IMR-90 (cell line): ENCODE data around the gene CDKN2B-AS1. TPM values are rescaled to one million over a fixed set of nuclear protein-coding genes. Genes with fewer than 3 reads are reported as not detected.

Source experiments
- ATAC-seq: fragments of 200-7000 bp; cut with Tn5 transposase; 2 replicates; pipeline ENCODE4 v1.9.1; 2020; ENCODE audit warnings: low read depth, mild to moderate bottlenecking, moderate library complexity
- BruUV-seq: library from RNA; stranded (reverse); fragments of 400-500 nt; replicated peaks from 2 replicates; lab custom pipeline; 2021; lab: Mats Ljungman, UMichigan
- CTCF ChIA-PET: fragments of 300-600 bp; formaldehyde crosslinking; extraction: SDS; loops from one replicate; lab custom pipeline; 2021; ENCODE audit warnings: antibody characterized with exemption; lab: Yijun Ruan, JAX
- POLR2A ChIA-PET: fragments of 300-600 bp; sonication (Branson Sonifier 250); formaldehyde crosslinking; loops from one replicate; lab custom pipeline; 2022; ENCODE audit warnings: antibody characterized with exemption; ENCODE audit not compliant: unreplicated experiment; lab: Charles Lee
- DNase-seq: peaks from one replicate; pipeline ENCODE4 v3.0.0; 2013
- H2AFZ ChIP-seq: replicated peaks from 2 replicates; pipeline ENCODE3; 2013; ENCODE audit warnings: low read length, mild to moderate bottlenecking; ENCODE audit not compliant: poor library complexity
- H2AK5ac ChIP-seq: 2 replicates; pipeline ENCODE4 v1.6.1; 2013; ENCODE audit warnings: low read depth, low read length, inconsistent platforms
- H2AK9ac ChIP-seq: replicated peaks from 2 replicates; pipeline ENCODE3; 2013; ENCODE audit warnings: mild to moderate bottlenecking, low read depth, low read length, moderate library complexity; ENCODE audit not compliant: poor library complexity
- H2BK120ac ChIP-seq: 2 replicates; pipeline ENCODE4 v1.6.1; 2013; ENCODE audit warnings: low read depth, low read length, inconsistent platforms
- H2BK15ac ChIP-seq: 3 replicates; pipeline ENCODE4 v1.6.1; 2013; ENCODE audit warnings: low read depth, low read length, inconsistent platforms
- H2BK20ac ChIP-seq: 2 replicates; pipeline ENCODE4 v1.6.1; 2013; ENCODE audit warnings: low read depth, mild to moderate bottlenecking, inconsistent platforms, low read length, moderate library complexity
- H2BK5ac ChIP-seq: 2 replicates; pipeline ENCODE4 v1.6.1; 2013; ENCODE audit warnings: mild to moderate bottlenecking, low read depth, low read length, inconsistent platforms; ENCODE audit not compliant: poor library complexity, severe bottlenecking
- H3K14ac ChIP-seq: replicated peaks from 2 replicates; pipeline ENCODE4 v1.6.1; 2013; ENCODE audit warnings: low read depth, low read length, inconsistent platforms
- H3K18ac ChIP-seq: 2 replicates; pipeline ENCODE4 v1.6.1; 2013; ENCODE audit warnings: low read depth, low read length, control low read depth
- H3K23ac ChIP-seq: 2 replicates; pipeline ENCODE4 v1.6.1; 2013; ENCODE audit warnings: low read depth, low read length, inconsistent platforms
- H3K27ac ChIP-seq: 2 replicates; pipeline ENCODE4 v1.5.1; 2013; ENCODE audit warnings: mild to moderate bottlenecking, control low read depth, low read length; ENCODE audit not compliant: insufficient read depth
- H3K27me3 ChIP-seq: 2 replicates; pipeline ENCODE4 v1.6.1; 2013; ENCODE audit warnings: low read length; ENCODE audit not compliant: control insufficient read depth, insufficient read depth
- H3K36me3 ChIP-seq: 2 replicates; pipeline ENCODE4 v1.6.1; 2013; ENCODE audit warnings: low read length, mixed read lengths; ENCODE audit not compliant: control insufficient read depth, insufficient read depth
- H3K4ac ChIP-seq: 2 replicates; pipeline ENCODE4 v1.6.1; 2013; ENCODE audit warnings: low read depth, low read length, inconsistent platforms
- H3K4me1 ChIP-seq: 2 replicates; pipeline ENCODE4 v1.6.1; 2013; ENCODE audit warnings: low read length, mixed read lengths; ENCODE audit not compliant: control insufficient read depth, insufficient read depth
- H3K4me2 ChIP-seq: 2 replicates; pipeline ENCODE4 v1.6.1; 2013; ENCODE audit warnings: low read depth, mild to moderate bottlenecking, control low read depth, low read length, moderate library complexity
- H3K4me3 ChIP-seq: 2 replicates; pipeline ENCODE4 v1.5.1; 2013; ENCODE audit warnings: low read depth, mild to moderate bottlenecking, control low read depth, low read length, moderate library complexity; ENCODE audit not compliant: insufficient read depth
- H3K56ac ChIP-seq: 2 replicates; pipeline ENCODE4 v1.6.1; 2013; ENCODE audit warnings: low read length, inconsistent platforms; ENCODE audit not compliant: insufficient read depth; ENCODE audit errors: extremely low read depth
- H3K79me1 ChIP-seq, 2 experiments: 2 replicates each; pipeline ENCODE4 v1.6.1; 2013; ENCODE audit warnings: low read length in 2 of 2, inconsistent platforms in 1 of 2, low read depth in 1 of 2
- H3K9ac ChIP-seq: 2 replicates; pipeline ENCODE4 v1.6.1; 2013; ENCODE audit warnings: low read depth, low read length, control low read depth
- H3K9me1 ChIP-seq: 2 replicates; pipeline ENCODE4 v1.6.1; 2013; ENCODE audit warnings: low read length, inconsistent platforms; ENCODE audit not compliant: insufficient read depth
- H3K9me3 ChIP-seq: 2 replicates; pipeline ENCODE4 v1.6.1; 2013; ENCODE audit warnings: low read length; ENCODE audit not compliant: control insufficient read depth, insufficient read depth
- H4K20me1 ChIP-seq: 2 replicates; pipeline ENCODE4 v1.6.1; 2013; ENCODE audit warnings: low read length, inconsistent platforms; ENCODE audit not compliant: insufficient read depth
- H4K5ac ChIP-seq: 2 replicates; pipeline ENCODE4 v1.6.1; 2013; ENCODE audit warnings: mild to moderate bottlenecking, low read depth, low read length, control low read depth
- H4K8ac ChIP-seq, 2 experiments: 2 replicates each; pipeline ENCODE4 v1.6.1; 2013; ENCODE audit warnings: low read depth in 2 of 2, low read length in 2 of 2, control low read depth in 1 of 2, inconsistent platforms in 1 of 2
- H4K91ac ChIP-seq: 2 replicates; pipeline ENCODE4 v1.6.1; 2013; ENCODE audit warnings: low read depth, low read length, inconsistent platforms; ENCODE audit not compliant: insufficient read depth
- BHLHE40 ChIP-seq: fragments of 150-350 bp; IDR thresholded peaks from 2 replicates; pipeline ENCODE4 v1.6.1; 2016; ENCODE audit warnings: mild to moderate bottlenecking, low read depth, low read length
- CEBPB ChIP-seq: IDR thresholded peaks from 2 replicates; pipeline ENCODE4 v1.6.1; 2012; ENCODE audit warnings: low read depth, low read length, improper control_type of control experiment
- FOS ChIP-seq: fragments of 150-350 bp; IDR thresholded peaks from 2 replicates; pipeline ENCODE4 v1.6.1; 2016; ENCODE audit warnings: low read depth, low read length
- MAFK ChIP-seq: IDR thresholded peaks from 2 replicates; pipeline ENCODE4 v1.6.1; 2012; ENCODE audit warnings: low read depth, low read length, improper control_type of control experiment
- MAZ ChIP-seq: IDR thresholded peaks from 2 replicates; pipeline ENCODE4 v1.6.1; 2012; ENCODE audit warnings: low read depth, mild to moderate bottlenecking, low read length, improper control_type of control experiment, moderate library complexity, borderline replicate concordance
- NFE2L2 ChIP-seq: fragments of 150-350 bp; IDR thresholded peaks from 2 replicates; pipeline ENCODE4 v1.6.1; 2016; ENCODE audit warnings: low read depth, mild to moderate bottlenecking, low read length
- POLR2A ChIP-seq: IDR thresholded peaks from 2 replicates; pipeline ENCODE4 v1.6.1; 2012; ENCODE audit warnings: mild to moderate bottlenecking, low read depth, low read length
- RAD21 ChIP-seq: IDR thresholded peaks from 2 replicates; pipeline ENCODE4 v1.6.1; 2012; ENCODE audit warnings: low read length, improper control_type of control experiment
- RCOR1 ChIP-seq: IDR thresholded peaks from 2 replicates; pipeline ENCODE4 v1.6.1; 2012; ENCODE audit warnings: mild to moderate bottlenecking, low read length, improper control_type of control experiment; ENCODE audit not compliant: insufficient replicate concordance
- RFX5 ChIP-seq: IDR thresholded peaks from 2 replicates; pipeline ENCODE4 v1.8.0; 2012; ENCODE audit warnings: low read depth, mild to moderate bottlenecking, low read length, moderate library complexity
- SMC3 ChIP-seq: fragments of 150-350 bp; IDR thresholded peaks from 2 replicates; pipeline ENCODE4 v1.6.1; 2016; ENCODE audit warnings: low read depth, mild to moderate bottlenecking, antibody characterized with exemption, low read length, moderate library complexity
- WGBS, 2 experiments: methylation state at CpG; one replicate each; pipeline versions ENCODE4 v1.1.5 to v1.1.7; 2013; ENCODE audit warnings: missing lambda C conversion rate in 2 of 2; ENCODE audit not compliant: insufficient read length in 1 of 2; ENCODE audit errors: extremely low coverage in 2 of 2; 5-methylcytosine and 5-hydroxymethylcytosine counted together
- dilution Hi-C: fragments of 300-500 bp; cut with HindIII; formaldehyde crosslinking; loops from one replicate; pipeline ENCODE4 v1.14.3; 2018; ENCODE audit warnings: low sequenced_read_pairs; ENCODE audit not compliant: unreplicated experiment
- in situ Hi-C: fragments of 300-500 bp; cut with MboI; formaldehyde crosslinking; loops from 3 replicates; pipeline ENCODE4 v1.14.3; 2019; ENCODE audit warnings: low sequenced_read_pairs, inconsistent platforms, mixed read lengths
- intact Hi-C: fragments of 100-400 bp; cut with micrococcal nuclease; formaldehyde crosslinking; loops from 2 replicates; pipeline ENCODE4 v1.10.0; 2022
- polyA plus RNA-seq, 3 experiments: library from polyadenylated mRNA; depleted of rRNA; stranded (reverse); fragments of >200 nt; gene quantifications; 2 replicates each; pipeline ENCODE4 v1.2.3, GENCODE V29; 2012; ENCODE audit warnings: low replicate concordance in 1 of 3
- total RNA-seq: library from RNA; depleted of rRNA; stranded (reverse); fragments of >200 nt; gene quantifications from 2 replicates; pipeline ENCODE4 v1.2.3, GENCODE V29; 2012
- TF ChIP-seq, protein P1 (sequence below): conservative IDR thresholded peaks from 2 replicates; pipeline ENCODE4 v1.5.1; 2012; ENCODE audit warnings: mild to moderate bottlenecking, low read depth, low read length, improper control_type of control experiment
- TF ChIP-seq, protein P2 (sequence below): fragments of 150-350 bp; IDR thresholded peaks from 2 replicates; pipeline ENCODE4 v1.6.1; 2016; ENCODE audit warnings: low read depth, mild to moderate bottlenecking, low read length, moderate library complexity, borderline replicate concordance

The CDKN2B-AS1 gene
- total and polyA plus RNA-seq, 2 of the 4 experiments (the other 2 are of a cell fraction) = 1.0 to 1.1 TPM

DNA sequence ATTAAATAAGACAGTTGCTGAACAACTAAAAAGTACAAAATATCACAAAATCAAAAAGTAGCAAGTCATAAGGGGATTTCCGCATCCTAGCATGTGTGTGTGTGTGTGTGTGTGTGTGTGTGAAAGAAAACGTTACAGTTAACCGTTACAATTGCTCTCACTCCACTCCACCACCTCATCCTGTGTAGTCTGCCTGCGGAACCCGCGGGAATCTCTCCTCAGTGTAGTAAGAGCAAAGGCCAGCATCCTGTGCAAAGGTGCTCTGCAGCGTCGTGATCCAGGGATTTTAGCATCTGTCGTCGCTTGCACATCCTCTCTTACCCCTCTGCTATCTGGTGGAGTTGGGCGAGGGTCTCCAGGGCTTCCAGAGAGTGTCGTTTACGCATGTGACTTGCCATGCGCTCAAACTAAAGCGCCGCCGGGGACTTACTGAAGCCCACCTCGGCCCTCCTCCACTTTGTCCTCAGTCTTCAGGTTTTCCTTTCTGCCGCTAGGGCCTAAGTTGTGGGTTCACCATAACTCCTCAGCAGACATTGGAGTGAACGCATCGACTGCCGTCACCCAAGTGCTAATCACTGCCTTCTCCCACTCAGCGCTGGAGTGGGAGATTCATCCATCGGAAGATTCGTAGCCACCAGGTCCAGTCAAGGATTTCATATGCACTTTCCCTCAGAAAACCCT lies 10.6 kb downstream of the CDKN2B-AS1 start:
- Histone ChIP-seq H4K5ac (peak overlapping the region; percentile 35; the same call in 1 of the 2 replicates), H3K56ac (no peak overlapping the region), H2BK20ac (no peak overlapping the region), H2AK9ac (peak overlapping the region; percentile 12), H3K9me1 (no peaks in the 10 kb centered on the region), H3K9ac (peak overlapping the region; percentile 42; the same call in 1 of the 2 replicates), H3K9me3 (no peaks in the 10 kb centered on the region), H2BK15ac (no peak overlapping the region), H2AFZ (peak overlapping the region; percentile 64), H3K27me3 (no peaks in the 10 kb centered on the region), H3K27ac (no peak overlapping the region), H3K14ac (peak overlapping the region; percentile 63), H4K8ac (peak overlapping the region in 1 of 2 experiments; percentile 24; a peak in 1 of 4 replicates), H3K79me1 (peaks cover 8 to 12% of the 10 kb centered on the region in 2 experiments; a peak in 3 of 4 replicates), H3K18ac (no peak overlapping the region; the same call in 1 of the 2 replicates), H3K23ac (no peak overlapping the region), H3K36me3 (peaks cover 3% of the 10 kb centered on the region; the same call in 1 of the 2 replicates), H3K4ac (peak overlapping the region; percentile 29; the same call in 1 of the 2 replicates), H3K4me2 (peak overlapping the region; percentile 62), H4K20me1 (no peaks in the 10 kb centered on the region), H2AK5ac (no peak overlapping the region), H3K4me3 (peak overlapping the region; percentile 26), H4K91ac (no peak overlapping the region), H2BK5ac (no peak overlapping the region), H3K4me1 (peaks cover 8% of the 10 kb centered on the region; the same call in 1 of the 2 replicates), H2BK120ac (0 out of 2 replicates have a peak overlapping the region, but pooled peaks have one; percentile 27)
- ChIA-PET POLR2A (no interaction called here), CTCF (no interaction called here)
- intact Hi-C loops = loop anchor here (5.0 kb wide), 2 partner anchors 97 to 442 kb away; partner anchors contain the start of gene DMRTA1
- DNase-seq (peak; percentile 37), ATAC-seq (no peak)
- in situ Hi-C loops = loop anchor here (5.0 to 25.0 kb wide), 2 partner anchors 188 to 668 kb away; partner anchors contain the start of gene KLHL9
- 51% methylated on average over 5 of the region's 25 CpGs; no CpG with 5 or more reads in 1 of the 2 experiments for WGBS, 2 experiments
- TF ChIP-seq RAD21 (no peak), CEBPB (no peak), NFE2L2 (no peak), SMC3 (no peak), FOS (no peak), MAZ (no peak), RFX5 (no peak), RCOR1 (no peak), MAFK (no peak), POLR2A (no peak), BHLHE40 (no peak)
- TF ChIP-seq, protein P1, sequence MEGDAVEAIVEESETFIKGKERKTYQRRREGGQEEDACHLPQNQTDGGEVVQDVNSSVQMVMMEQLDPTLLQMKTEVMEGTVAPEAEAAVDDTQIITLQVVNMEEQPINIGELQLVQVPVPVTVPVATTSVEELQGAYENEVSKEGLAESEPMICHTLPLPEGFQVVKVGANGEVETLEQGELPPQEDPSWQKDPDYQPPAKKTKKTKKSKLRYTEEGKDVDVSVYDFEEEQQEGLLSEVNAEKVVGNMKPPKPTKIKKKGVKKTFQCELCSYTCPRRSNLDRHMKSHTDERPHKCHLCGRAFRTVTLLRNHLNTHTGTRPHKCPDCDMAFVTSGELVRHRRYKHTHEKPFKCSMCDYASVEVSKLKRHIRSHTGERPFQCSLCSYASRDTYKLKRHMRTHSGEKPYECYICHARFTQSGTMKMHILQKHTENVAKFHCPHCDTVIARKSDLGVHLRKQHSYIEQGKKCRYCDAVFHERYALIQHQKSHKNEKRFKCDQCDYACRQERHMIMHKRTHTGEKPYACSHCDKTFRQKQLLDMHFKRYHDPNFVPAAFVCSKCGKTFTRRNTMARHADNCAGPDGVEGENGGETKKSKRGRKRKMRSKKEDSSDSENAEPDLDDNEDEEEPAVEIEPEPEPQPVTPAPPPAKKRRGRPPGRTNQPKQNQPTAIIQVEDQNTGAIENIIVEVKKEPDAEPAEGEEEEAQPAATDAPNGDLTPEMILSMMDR = no peak
- TF ChIP-seq, protein P2, sequence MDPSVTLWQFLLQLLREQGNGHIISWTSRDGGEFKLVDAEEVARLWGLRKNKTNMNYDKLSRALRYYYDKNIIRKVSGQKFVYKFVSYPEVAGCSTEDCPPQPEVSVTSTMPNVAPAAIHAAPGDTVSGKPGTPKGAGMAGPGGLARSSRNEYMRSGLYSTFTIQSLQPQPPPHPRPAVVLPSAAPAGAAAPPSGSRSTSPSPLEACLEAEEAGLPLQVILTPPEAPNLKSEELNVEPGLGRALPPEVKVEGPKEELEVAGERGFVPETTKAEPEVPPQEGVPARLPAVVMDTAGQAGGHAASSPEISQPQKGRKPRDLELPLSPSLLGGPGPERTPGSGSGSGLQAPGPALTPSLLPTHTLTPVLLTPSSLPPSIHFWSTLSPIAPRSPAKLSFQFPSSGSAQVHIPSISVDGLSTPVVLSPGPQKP = no peak
- BruUV-seq = no TSS peak
- dilution Hi-C loops = no loop called here
